T-cell (primary cell): ENCODE data around the gene KAZN. TPM values are rescaled to one million over a fixed set of nuclear protein-coding genes. Genes with fewer than 3 reads are reported as not detected.

Source experiments
- ATAC-seq, 4 experiments: fragments of 200-7000 bp in 3 of 4; fragments of 150-1000 bp in 1 of 4; cut with Tn5 transposase; replicated peaks in 1 of 4; 1 replicate in 3 of 4; 2 replicates in 1 of 4; pipeline ENCODE4 v1.10.0; 2021; ENCODE audit warnings: moderate library complexity in 3 of 4, mild to moderate bottlenecking in 2 of 4, moderate number of reproducible peaks in 1 of 4
- CTCF ChIA-PET, 2 donors: fragments of 300-600 bp; sonication (Branson Sonifier 250); formaldehyde crosslinking; loops; one replicate each; lab custom pipeline; 2022; ENCODE audit warnings: antibody characterized with exemption in 2 of 2; lab: Charles Lee
- POLR2A ChIA-PET, 2 donors: fragments of 300-600 bp; sonication (Branson Sonifier 250); formaldehyde crosslinking; loops; one replicate each; lab custom pipeline; 2022; ENCODE audit warnings: antibody characterized with exemption in 2 of 2; lab: Charles Lee
- DNase-seq, 35 experiments: peaks; one replicate each; pipeline versions ENCODE4 v3.0.0 to v3.0.0-alpha.2; 2013 to 2023
- H3K27ac ChIP-seq: one replicate; pipeline ENCODE4 v1.5.1; 2013; ENCODE audit warnings: low read length
- H3K27me3 ChIP-seq, 2 experiments: replicated peaks in 1 of 2; 1 replicate in 1 of 2; 2 replicates in 1 of 2; pipeline versions ENCODE4 v1.6.1 to v1.7.0; 2013; ENCODE audit warnings: low read length in 1 of 2, mixed read lengths in 1 of 2; ENCODE audit not compliant: control insufficient read depth in 2 of 2, insufficient read depth in 2 of 2; ENCODE audit errors: extremely low read depth in 1 of 2
- H3K36me3 ChIP-seq, 2 donors: 1 replicate in 1 of 2; 2 replicates in 1 of 2; pipeline versions ENCODE4 v1.6.1 to v1.7.0; 2013; ENCODE audit warnings: low read length in 1 of 2; ENCODE audit not compliant: control insufficient read depth in 2 of 2, insufficient read depth in 1 of 2; ENCODE audit errors: extremely low read depth in 1 of 2
- H3K4me1 ChIP-seq, 2 experiments: 1 replicate in 1 of 2; 2 replicates in 1 of 2; pipeline versions ENCODE4 v1.6.1 to v1.7.0; 2013; ENCODE audit warnings: low read length in 2 of 2, mixed read lengths in 1 of 2; ENCODE audit not compliant: insufficient read depth in 2 of 2, control insufficient read depth in 1 of 2; ENCODE audit errors: extremely low read depth in 1 of 2
- H3K4me3 ChIP-seq, 2 donors: 1 replicate in 1 of 2; 2 replicates in 1 of 2; pipeline versions ENCODE4 v1.5.1 to v1.7.0; 2013; ENCODE audit warnings: mild to moderate bottlenecking in 2 of 2, low read length in 1 of 2, moderate library complexity in 1 of 2; ENCODE audit not compliant: control insufficient read depth in 1 of 2; ENCODE audit errors: extremely low read depth in 1 of 2
- H3K9me3 ChIP-seq: 2 replicates; pipeline ENCODE4 v1.7.0; 2013
- H3K27ac Mint-ChIP-seq, 2 donors: one replicate each; pipeline ENCODE4 v1.8.0; 2020 to 2021; ENCODE audit warnings: mild to moderate bottlenecking in 2 of 2, mixed read lengths in 2 of 2
- H3K27me3 Mint-ChIP-seq, 2 donors: one replicate each; pipeline ENCODE4 v1.8.0; 2021 to 2022; ENCODE audit warnings: mixed read lengths in 2 of 2
- H3K36me3 Mint-ChIP-seq: one replicate; pipeline ENCODE4 v1.8.0; 2021; ENCODE audit warnings: mixed read lengths
- H3K4me1 Mint-ChIP-seq, 3 donors: one replicate each; pipeline ENCODE4 v1.8.0; 2020 to 2022; ENCODE audit warnings: mixed read lengths in 3 of 3, mild to moderate bottlenecking in 1 of 3
- H3K4me3 Mint-ChIP-seq, 3 donors: one replicate each; pipeline ENCODE4 v1.8.0; 2020 to 2022; ENCODE audit warnings: mild to moderate bottlenecking in 3 of 3, mixed read lengths in 3 of 3, moderate library complexity in 3 of 3
- H3K9me3 Mint-ChIP-seq, 3 donors: one replicate each; pipeline ENCODE4 v1.8.0; 2020 to 2022; ENCODE audit warnings: mixed read lengths in 3 of 3
- WGBS: methylation state at CpG from one replicate; pipeline ENCODE4 v1.1.5; 2013; ENCODE audit warnings: missing lambda C conversion rate; ENCODE audit not compliant: insufficient coverage; 5-methylcytosine and 5-hydroxymethylcytosine counted together
- total RNA-seq, 35 experiments: library from RNA in 6 of 35; stranded (reverse) in 6 of 35; fragments of 120-200 nt in 1 of 35; gene quantifications; one replicate each; pipeline versions ENCODE4 v1.2.1 to v1.2.4 and lab custom pipeline; 2013 to 2026

Gene KAZN
- total RNA-seq, 5 donors from 2014 or later (not counting 1 experiment from before 2014, with no cell fraction given): 0.18 to 0.58 (median 0.30) TPM

DNA sequence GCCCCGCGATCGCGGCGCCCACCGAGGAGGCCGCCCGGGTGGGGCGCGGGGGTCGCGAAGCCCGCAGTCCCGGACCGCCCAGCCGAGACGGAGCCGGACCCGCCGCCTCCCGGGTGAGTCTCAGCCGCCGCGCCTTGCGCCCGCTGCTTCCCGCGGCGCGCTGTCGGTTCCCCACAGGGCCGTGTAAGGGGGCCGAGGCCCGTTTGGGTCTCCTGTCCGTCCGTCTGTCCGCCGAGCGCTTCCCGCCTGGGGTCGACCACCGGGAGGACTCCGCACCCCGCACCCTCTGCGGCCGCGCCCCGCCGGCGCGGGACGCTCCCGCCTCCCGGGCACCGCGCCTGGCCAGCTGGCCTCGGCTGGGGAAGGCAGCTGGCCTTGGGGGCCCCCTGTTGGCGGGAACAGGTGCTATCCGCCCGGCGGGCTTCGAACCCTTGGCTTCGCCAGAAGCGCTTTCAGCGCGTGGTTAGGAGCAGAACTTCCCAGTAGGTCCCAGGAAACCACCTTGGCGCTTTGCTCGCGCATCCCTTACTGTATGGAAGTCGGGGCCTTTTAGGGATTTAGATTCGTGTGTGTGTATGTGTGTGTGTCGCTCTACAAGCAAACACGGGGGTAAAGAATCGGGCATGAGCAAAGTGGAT, 555.5 kb downstream of the KAZN start:
- H3K4me1 Mint-ChIP-seq: peaks cover 21 to 39% (median 30%) of the 10 kb centered on the region in 3 donors
- peak in 1 of 4 experiments; percentile 17 for ATAC-seq
- DNase-seq: peak in 2 of 35 experiments; percentile 11 to 18
- H3K27ac Mint-ChIP-seq: no peak overlapping the region
- no peaks in the 10 kb centered on the region for H3K36me3 ChIP-seq
- ChIA-PET CTCF (no interaction called here), POLR2A (no interaction called here)
- no peaks in the 10 kb centered on the region for H3K36me3 Mint-ChIP-seq
- 2% methylated on average over 74 of the region's 74 CpGs for WGBS
- peak overlapping the region; percentile 53 to 64 (median 53) for H3K4me3 Mint-ChIP-seq
- H3K27me3 ChIP-seq: peaks cover 0 to 49% of the 10 kb centered on the region in 2 experiments
- peaks cover 0 to 4% (median 0%) of the 10 kb centered on the region in 3 donors for H3K9me3 Mint-ChIP-seq
- H3K4me1 ChIP-seq: peaks cover 3 to 34% of the 10 kb centered on the region in 2 experiments
- H3K27ac ChIP-seq: no peak overlapping the region
- H3K27me3 Mint-ChIP-seq: peaks cover 44 to 54% of the 10 kb centered on the region in 2 donors
- H3K4me3 ChIP-seq: peak overlapping the region in 1 of 2 donors; percentile 46
- H3K9me3 ChIP-seq: no peaks in the 10 kb centered on the region

DNA sequence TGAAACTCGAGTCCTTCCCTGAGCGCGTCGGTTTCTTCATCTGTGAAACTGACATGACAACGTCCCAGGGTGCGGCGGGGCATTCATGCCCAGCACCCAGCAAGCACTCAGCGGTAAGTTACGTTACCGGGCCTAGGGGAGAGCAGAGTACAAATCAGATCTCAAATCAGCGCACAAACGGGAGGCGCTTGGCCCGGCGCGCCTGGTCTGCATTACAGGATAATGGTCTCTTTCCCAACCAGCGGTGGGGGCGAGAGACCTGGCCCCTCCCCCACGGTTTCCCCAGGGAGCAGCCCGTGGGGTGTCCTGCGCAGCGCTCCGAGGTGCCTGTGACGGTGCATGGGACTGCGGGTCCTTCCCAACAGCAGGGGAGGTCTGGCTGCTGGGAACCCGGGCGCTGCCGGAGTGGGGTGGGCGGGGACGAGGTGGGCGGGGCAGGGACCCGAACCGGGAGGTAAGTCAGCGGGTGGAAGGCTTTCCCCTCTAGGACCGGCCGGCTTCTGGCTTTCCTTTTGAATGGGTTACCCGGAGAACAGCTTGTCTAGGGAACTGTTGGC, 556.1 kb downstream of the KAZN start:
- Histone ChIP-seq H3K9me3 (no peaks in the 10 kb centered on the region), H3K4me1 (peaks cover 3 to 34% of the 10 kb centered on the region in 2 experiments), H3K27ac (no peak overlapping the region), H3K4me3 (peak overlapping the region in 1 of 2 donors; percentile 46), H3K36me3 (no peaks in the 10 kb centered on the region), H3K27me3 (peaks cover 0 to 49% of the 10 kb centered on the region in 2 experiments)
- Mint-ChIP-seq H3K4me1 (peaks cover 21 to 39% (median 30%) of the 10 kb centered on the region in 3 donors), H3K9me3 (peaks cover 0 to 4% (median 0%) of the 10 kb centered on the region in 3 donors), H3K4me3 (peak overlapping the region; percentile 53 to 64 (median 53)), H3K27me3 (peaks cover 41 to 53% of the 10 kb centered on the region in 2 donors), H3K36me3 (no peaks in the 10 kb centered on the region), H3K27ac (no peak overlapping the region)
- POLR2A ChIA-PET: no interaction called here
- CTCF ChIA-PET: no interaction called here
- ATAC-seq (no peak), DNase-seq (no peak)
- WGBS: 33% methylated on average over 30 of the region's 37 CpGs

DNA sequence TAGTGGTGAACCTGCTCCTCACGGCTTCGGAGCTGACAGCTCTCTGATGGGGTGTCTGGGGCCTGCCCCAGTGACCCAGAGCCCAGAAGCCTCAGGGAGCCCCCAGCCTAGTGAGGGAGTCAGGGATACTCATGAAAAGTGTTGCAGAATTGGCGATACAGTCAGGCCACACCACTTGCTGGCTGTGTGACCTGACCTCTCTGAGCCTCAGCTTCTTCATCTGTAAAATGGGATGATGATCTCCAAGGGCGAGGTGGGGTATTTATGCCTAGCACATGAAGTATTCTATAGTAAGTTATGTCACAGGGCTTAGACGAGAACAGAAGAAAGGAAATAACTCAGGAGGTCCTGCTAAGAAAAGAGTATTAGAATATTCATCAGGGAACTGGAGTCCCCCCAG, 556.7 kb downstream of the KAZN start:
- Histone ChIP-seq H3K27me3 (peaks cover 0 to 49% of the 10 kb centered on the region in 2 experiments), H3K36me3 (no peaks in the 10 kb centered on the region), H3K4me3 (no peak overlapping the region), H3K27ac (no peak overlapping the region), H3K9me3 (no peaks in the 10 kb centered on the region), H3K4me1 (peaks cover 3 to 34% of the 10 kb centered on the region in 2 experiments)
- 96% methylated on average over 4 of the region's 5 CpGs for WGBS
- ChIA-PET CTCF (no interaction called here), POLR2A (no interaction called here)
- Mint-ChIP-seq H3K36me3 (no peaks in the 10 kb centered on the region), H3K4me3 (peak overlapping the region in 2 of 3 donors; percentile 26 to 34), H3K27me3 (peaks cover 36 to 48% of the 10 kb centered on the region in 2 donors), H3K27ac (no peak overlapping the region), H3K4me1 (peaks cover 21 to 39% (median 30%) of the 10 kb centered on the region in 3 donors), H3K9me3 (peaks cover 0 to 4% (median 0%) of the 10 kb centered on the region in 3 donors)
- no peak for ATAC-seq
- DNase-seq: no peak

DNA sequence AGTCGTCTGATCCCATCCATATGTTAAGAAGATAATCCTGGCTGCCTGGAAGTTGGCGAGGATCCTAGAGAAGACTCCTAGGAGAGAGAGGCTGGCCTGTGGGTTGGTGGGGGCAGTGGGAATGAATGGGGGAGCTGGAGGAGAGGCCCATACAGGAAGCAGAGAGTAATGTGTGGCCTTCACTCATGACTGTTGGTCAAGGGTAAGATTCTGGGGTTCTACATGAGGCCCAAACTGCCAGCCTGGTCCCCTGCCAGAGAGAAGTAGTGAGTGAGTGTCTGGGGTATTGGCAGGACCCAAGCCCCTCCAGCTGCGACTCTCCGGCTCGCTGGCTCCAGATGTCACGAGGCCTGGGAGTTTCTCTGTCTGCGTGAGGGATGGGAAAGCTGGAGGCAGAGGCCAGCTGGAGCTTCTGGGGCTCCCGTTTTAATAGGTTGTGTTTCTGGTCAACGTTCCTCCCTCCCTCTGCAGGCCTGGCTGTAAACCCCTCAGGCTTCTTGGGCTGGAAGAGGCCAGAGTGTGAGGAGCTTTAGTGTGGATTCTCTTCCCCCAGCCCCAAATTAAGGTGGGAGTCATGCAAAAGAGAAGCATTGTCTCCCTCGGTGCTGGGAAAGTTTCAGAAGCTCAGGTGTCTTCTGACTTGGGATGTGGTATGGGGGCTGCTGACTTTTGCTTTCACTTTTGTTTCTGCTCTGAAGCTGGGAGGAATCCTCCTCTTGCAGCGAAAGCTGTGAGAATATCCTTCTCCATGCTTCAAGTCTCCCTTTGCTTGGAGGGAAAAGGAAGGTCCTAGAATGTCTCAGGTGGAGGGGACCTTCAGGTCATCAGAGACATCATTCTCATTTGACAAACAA, 557.6 kb downstream of the KAZN start:
- H3K27ac ChIP-seq: no peak overlapping the region
- peak in 1 of 35 experiments; percentile 22 for DNase-seq

DNA sequence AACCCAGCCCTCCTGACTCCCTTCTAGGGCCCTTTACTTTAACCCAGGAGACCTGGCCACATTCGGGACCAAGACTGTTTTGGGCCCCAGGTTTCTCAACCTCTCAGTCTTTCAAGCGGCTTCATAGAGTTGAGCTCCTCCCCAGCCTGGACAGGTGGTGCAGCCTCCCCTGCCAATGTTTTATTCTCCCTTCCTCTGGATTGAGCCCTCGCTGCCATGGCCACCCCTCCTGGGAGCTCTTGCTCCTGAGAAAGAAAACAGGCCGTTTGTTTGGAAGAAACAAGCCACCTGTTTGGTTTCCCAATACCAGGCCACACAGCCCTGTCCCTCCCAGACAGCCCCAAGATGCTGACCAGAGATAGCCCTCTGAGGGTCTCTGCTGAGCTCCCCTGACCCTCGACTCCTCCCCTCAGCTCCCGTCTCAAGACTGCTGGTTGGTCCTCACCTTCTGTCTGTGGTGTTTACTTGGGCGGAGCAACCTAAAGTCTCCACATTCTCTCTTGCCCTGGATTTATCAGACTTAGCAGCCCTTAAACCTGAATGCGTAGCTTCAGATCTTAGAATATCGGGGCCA, 558.4 kb downstream of the KAZN start:
- ATAC-seq (no peak), DNase-seq (no peak)
- Histone ChIP-seq H3K27me3 (peaks cover 0 to 38% of the 10 kb centered on the region in 2 experiments), H3K4me1 (peaks cover 3 to 34% of the 10 kb centered on the region in 2 experiments), H3K9me3 (no peaks in the 10 kb centered on the region), H3K36me3 (no peaks in the 10 kb centered on the region), H3K27ac (no peak overlapping the region), H3K4me3 (no peak overlapping the region)
- Mint-ChIP-seq H3K9me3 (no peaks in the 10 kb centered on the region), H3K4me1 (peaks cover 21 to 39% (median 30%) of the 10 kb centered on the region in 3 donors), H3K27me3 (peaks cover 20 to 37% of the 10 kb centered on the region in 2 donors), H3K4me3 (peak overlapping the region; percentile 26 to 47 (median 46)), H3K27ac (peak overlapping the region in 1 of 2 donors; percentile 39), H3K36me3 (no peaks in the 10 kb centered on the region)
- 80% methylated on average over 8 of the region's 9 CpGs for WGBS
- POLR2A ChIA-PET: no interaction called here
- CTCF ChIA-PET: interaction anchor here (0.6 kb wide), 4 partner anchors 91 to 171 kb away, joined by 3 to 7 read pairs (median 4); no protein-coding TSS in a partner anchor

More for the DNA sequence above, 557.6 kb downstream of the KAZN start:
- Histone ChIP-seq H3K9me3 (no peaks in the 10 kb centered on the region), H3K4me3 (no peak overlapping the region), H3K36me3 (no peaks in the 10 kb centered on the region), H3K27me3 (peaks cover 0 to 45% of the 10 kb centered on the region in 2 experiments), H3K4me1 (peaks cover 3 to 34% of the 10 kb centered on the region in 2 experiments)
- Mint-ChIP-seq H3K9me3 (no peaks in the 10 kb centered on the region), H3K4me1 (peaks cover 21 to 39% (median 30%) of the 10 kb centered on the region in 3 donors), H3K36me3 (no peaks in the 10 kb centered on the region), H3K4me3 (peak overlapping the region; percentile 26 to 47 (median 46)), H3K27ac (peak overlapping the region in 1 of 2 donors; percentile 39), H3K27me3 (peaks cover 27 to 45% of the 10 kb centered on the region in 2 donors)
- POLR2A ChIA-PET: no interaction called here
- WGBS: 100% methylated on average over 2 of the region's 11 CpGs
- ATAC-seq: no peak
- CTCF ChIA-PET: interaction anchor here (0.6 kb wide), 4 partner anchors 92 to 172 kb away, joined by 3 to 7 read pairs (median 4); no protein-coding TSS in a partner anchor
